SK-N-SH (cell line): Measurements from ENCODE around the gene PKD1. TPM values are rescaled to one million over a fixed set of nuclear protein-coding genes. Genes with fewer than 3 reads are reported as not detected.

Source experiments
- CTCF ChIA-PET: fragments of 300-600, 350-600 bp; formaldehyde crosslinking; extraction: SDS; loops from one replicate; lab custom pipeline; 2021; lab: Yijun Ruan, JAX
- POLR2A ChIA-PET: fragments of 350-600 bp; sonication (Branson Sonifier 250); formaldehyde crosslinking; extraction: SDS; loops from one replicate; lab custom pipeline; 2020; ENCODE audit warnings: antibody characterized with exemption, inconsistent platforms; lab: Yijun Ruan, JAX
- DNase-seq: peaks from one replicate; pipeline ENCODE4 v3.0.0; 2012
- H2AFZ ChIP-seq: fragments of 200-600 bp; sonication (generic); 2 replicates; pipeline ENCODE4 v1.8.1; 2016; ENCODE audit warnings: antibody characterized with exemption, mild to moderate bottlenecking, low read depth
- H3F3A ChIP-seq: fragments of 200-600 bp; sonication (generic); replicated peaks from 2 replicates; pipeline ENCODE3; 2016; ENCODE audit warnings: antibody characterized with exemption, mild to moderate bottlenecking; ENCODE audit not compliant: insufficient read depth
- H3K27ac ChIP-seq, 2 experiments: fragments of 200-500 bp in 1 of 2; fragments of 200-600 bp in 1 of 2; sonication (Bioruptor generic) in 1 of 2; sonication (generic), shearing (Covaris generic) in 1 of 2; 2 replicates each; pipeline versions ENCODE4 v1.5.1 to v1.6.1; 2014 to 2016; ENCODE audit warnings: low read depth in 2 of 2, inconsistent platforms in 1 of 2, low read length in 1 of 2, mild to moderate bottlenecking in 1 of 2, mixed read lengths in 1 of 2
- H3K27me3 ChIP-seq: fragments of 200-600 bp; sonication (generic), shearing (Covaris generic); 2 replicates; pipeline ENCODE4 v1.6.1; 2016; ENCODE audit warnings: mixed run types; ENCODE audit not compliant: insufficient read depth
- H3K36me3 ChIP-seq, 2 experiments: fragments of 200-500 bp in 1 of 2; fragments of 200-600 bp in 1 of 2; sonication (Bioruptor generic) in 1 of 2; sonication (generic) in 1 of 2; replicated peaks in 1 of 2; 2 replicates each; pipeline versions ENCODE3 to v1.5.1; 2014 to 2016; ENCODE audit warnings: low read length in 1 of 2, mild to moderate bottlenecking in 1 of 2; ENCODE audit not compliant: insufficient read depth in 2 of 2, control insufficient read depth in 1 of 2
- H3K4me1 ChIP-seq, 2 experiments: fragments of 200-500 bp in 1 of 2; fragments of 200-600 bp in 1 of 2; sonication (Bioruptor generic) in 1 of 2; sonication (generic), shearing (Covaris generic) in 1 of 2; 2 replicates each; pipeline versions ENCODE4 v1.5.1 to v1.6.1; 2014 to 2016; ENCODE audit warnings: low read depth in 1 of 2, low read length in 1 of 2, mixed run types in 1 of 2; ENCODE audit not compliant: insufficient read depth in 2 of 2, control insufficient read depth in 1 of 2
- H3K4me2 ChIP-seq: fragments of 200-600 bp; sonication (generic), shearing (Covaris generic); 2 replicates; pipeline ENCODE4 v1.6.1; 2017; ENCODE audit warnings: mixed run types
- H3K4me3 ChIP-seq, 2 experiments: fragments of 200-500 bp in 1 of 2; fragments of 200-600 bp in 1 of 2; sonication (Bioruptor generic) in 1 of 2; sonication (generic), shearing (Covaris generic) in 1 of 2; 2 replicates each; pipeline versions ENCODE4 v1.5.1 to v1.8.1; 2014 to 2016; ENCODE audit warnings: low read depth in 2 of 2, inconsistent platforms in 1 of 2, low read length in 1 of 2, mild to moderate bottlenecking in 1 of 2, mixed read lengths in 1 of 2, moderate library complexity in 1 of 2
- H3K79me2 ChIP-seq: fragments of 200-600 bp; sonication (generic); 2 replicates; pipeline ENCODE4 v1.8.1; 2017; ENCODE audit warnings: mild to moderate bottlenecking; ENCODE audit not compliant: insufficient read depth
- H3K9ac ChIP-seq: fragments of 200-600 bp; sonication (generic); 2 replicates; pipeline ENCODE4 v1.6.1; 2017; ENCODE audit warnings: mixed run types
- H3K9me2 ChIP-seq: fragments of 200-600 bp; sonication (generic); 2 replicates; pipeline ENCODE4 v1.6.1; 2017; ENCODE audit warnings: mixed run types
- H3K9me3 ChIP-seq: fragments of 200-600 bp; sonication (generic); 2 replicates; pipeline ENCODE4 v1.6.1; 2017; ENCODE audit warnings: mixed run types, mild to moderate bottlenecking, moderate library complexity
- H4K20me1 ChIP-seq: fragments of 200-600 bp; sonication (generic); 2 replicates; pipeline ENCODE4 v1.6.1; 2017; ENCODE audit warnings: mild to moderate bottlenecking, mixed run types; ENCODE audit not compliant: insufficient read depth
- CHD2 ChIP-seq: fragments of 150-350 bp; IDR thresholded peaks from 2 replicates; pipeline ENCODE4 v1.6.1; 2018; ENCODE audit warnings: low read length; ENCODE audit not compliant: partially characterized antibody
- EZH2phosphoT487 ChIP-seq: fragments of 200-600 bp; sonication (generic); IDR thresholded peaks from 2 replicates; pipeline ENCODE4 v1.6.1; 2017; ENCODE audit warnings: low read depth, mixed run types, mild to moderate bottlenecking, antibody characterized with exemption, moderate library complexity, borderline replicate concordance
- FOSL2 ChIP-seq: IDR thresholded peaks from 2 replicates; pipeline ENCODE4 v1.4.0; 2012; ENCODE audit warnings: low read depth, mild to moderate bottlenecking, moderate library complexity, borderline replicate concordance
- FOXM1 ChIP-seq: IDR thresholded peaks from 2 replicates; pipeline ENCODE4 v1.4.0; 2012; ENCODE audit warnings: low read depth, mild to moderate bottlenecking
- GABPA ChIP-seq: IDR thresholded peaks from 2 replicates; pipeline ENCODE4 v1.4.0; 2012; ENCODE audit warnings: low read depth, mild to moderate bottlenecking
- MEF2A ChIP-seq: IDR thresholded peaks from 2 replicates; pipeline ENCODE4 v1.4.0; 2012; ENCODE audit warnings: low read depth, borderline replicate concordance
- NFIC ChIP-seq: IDR thresholded peaks from 2 replicates; pipeline ENCODE4 v1.4.0; 2012; ENCODE audit warnings: borderline replicate concordance
- NRF1 ChIP-seq: IDR thresholded peaks from 2 replicates; pipeline ENCODE4 v1.6.1; 2012; ENCODE audit warnings: low read depth, mild to moderate bottlenecking, low read length
- RAD21 ChIP-seq: IDR thresholded peaks from 2 replicates; pipeline ENCODE4 v1.6.1; 2012; ENCODE audit warnings: mild to moderate bottlenecking, low read length
- RCOR1 ChIP-seq: fragments of 150-350 bp; IDR thresholded peaks from 2 replicates; pipeline ENCODE4 v1.6.1; 2017; ENCODE audit warnings: antibody characterized with exemption, low read length
- RFX5 ChIP-seq: IDR thresholded peaks from 2 replicates; pipeline ENCODE4 v1.6.1; 2012; ENCODE audit warnings: mild to moderate bottlenecking, improper control_type of control experiment, low read length
- SIN3A ChIP-seq: IDR thresholded peaks from 2 replicates; pipeline ENCODE4 v1.6.1; 2012; ENCODE audit warnings: low read depth, mild to moderate bottlenecking, low read length, moderate library complexity, borderline replicate concordance
- TCF12 ChIP-seq: IDR thresholded peaks from 2 replicates; pipeline ENCODE4 v1.4.0; 2012
- USF2 ChIP-seq: fragments of 150-350 bp; IDR thresholded peaks from 2 replicates; pipeline ENCODE4 v1.6.1; 2017; ENCODE audit warnings: antibody characterized with exemption, low read length, low read depth, borderline replicate concordance
- WGBS: methylation state at CpG from one replicate; pipeline ENCODE4 v1.1.6; 2017; ENCODE audit warnings: low lambda C conversion rate; 5-methylcytosine and 5-hydroxymethylcytosine counted together
- polyA plus RNA-seq, 3 experiments: library from polyadenylated mRNA; depleted of rRNA; stranded (reverse); fragments of >200 nt; gene quantifications; 2 replicates each; pipeline ENCODE4 v1.2.3, GENCODE V29; 2012
- TF ChIP-seq, protein P1 (sequence below): IDR thresholded peaks from 2 replicates; pipeline ENCODE4 v1.4.0; 2012; ENCODE audit warnings: low read depth, borderline replicate concordance
- TF ChIP-seq, protein P2 (sequence below): IDR thresholded peaks from 2 replicates; pipeline ENCODE4; 2012
- TF ChIP-seq, protein P3 (sequence below): IDR thresholded peaks from 2 replicates; pipeline ENCODE4 v1.6.1; 2012; ENCODE audit warnings: mild to moderate bottlenecking, low read depth, low read length, moderate library complexity

The PKD1 gene
- polyA plus RNA-seq, 1 of the 3 experiments (the other 2 are of a cell fraction): 47.4 TPM

DNA sequence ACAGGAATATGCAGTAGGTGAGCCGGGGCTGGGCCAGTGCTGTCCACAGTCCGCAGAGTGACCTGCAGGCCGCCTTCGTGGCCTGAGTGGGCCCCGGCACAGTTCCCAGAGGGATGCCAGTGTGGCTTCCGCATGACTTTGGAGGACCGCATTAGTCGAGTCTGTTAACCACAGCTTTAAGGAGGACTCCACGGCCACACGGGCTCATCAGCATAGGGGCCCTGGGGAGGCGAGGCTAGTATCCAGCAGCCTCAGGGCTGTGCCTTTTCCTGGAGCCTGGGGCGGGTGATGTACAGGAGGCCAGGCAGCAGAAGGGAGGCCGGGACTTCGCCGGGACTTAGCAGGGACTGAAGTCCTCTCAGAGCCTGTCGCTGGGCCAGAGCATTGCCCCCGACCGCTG lies 74.7 kb downstream of the PKD1 start:
- no peak for TF ChIP-seq MEF2A
- no peak for DNase-seq
- no peak overlapping the region for H3K9ac ChIP-seq
- peaks cover 6 to 69% of the 10 kb centered on the region in 2 experiments for H3K36me3 ChIP-seq
- H3K4me2 ChIP-seq: no peak overlapping the region
- H3F3A ChIP-seq: no peaks in the 10 kb centered on the region
- no peak overlapping the region for H3K4me3 ChIP-seq
- POLR2A ChIA-PET: no interaction called here
- H2AFZ ChIP-seq: no peak overlapping the region
- H3K9me3 ChIP-seq: no peaks in the 10 kb centered on the region
- H3K27me3 ChIP-seq: no peaks in the 10 kb centered on the region
- no peaks in the 10 kb centered on the region for H4K20me1 ChIP-seq
- CTCF ChIA-PET: interaction anchor here (1.2 to 1.5 kb wide), 2 partner anchors 38 to 79 kb away, joined by 3 to 5 read pairs; no protein-coding TSS in a partner anchor
- H3K4me1 ChIP-seq: no peaks in the 10 kb centered on the region
- H3K79me2 ChIP-seq: no peaks in the 10 kb centered on the region
- no peak overlapping the region for H3K27ac ChIP-seq
- WGBS: 93% methylated on average over 3 of the region's 18 CpGs
- H3K9me2 ChIP-seq: no peaks in the 10 kb centered on the region

DNA sequence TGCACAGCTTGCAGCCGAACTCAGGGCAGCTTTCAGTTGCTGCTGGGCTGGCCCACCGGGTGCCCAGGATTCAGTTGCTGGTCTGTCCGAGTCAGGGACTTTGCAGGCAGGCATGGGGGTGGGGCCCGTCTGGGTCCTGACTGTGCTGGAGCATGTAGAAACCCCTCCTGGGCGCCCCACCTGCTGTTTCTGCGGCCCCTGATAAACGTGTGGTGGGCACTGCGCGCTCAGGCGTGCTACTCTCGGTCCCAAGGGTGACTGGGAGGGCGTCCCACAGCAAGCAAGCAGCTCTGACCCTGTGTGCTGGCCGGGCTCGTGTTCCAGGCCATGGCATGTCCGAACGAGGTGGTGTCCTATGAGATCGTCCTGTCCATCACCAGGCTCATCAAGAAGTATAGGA lies 75.4 kb downstream of the PKD1 start:
- Histone ChIP-seq H3K4me2 (no peak overlapping the region), H3K4me1 (no peaks in the 10 kb centered on the region), H3K79me2 (no peaks in the 10 kb centered on the region), H3K9me2 (no peaks in the 10 kb centered on the region), H2AFZ (no peak overlapping the region), H3K27me3 (no peaks in the 10 kb centered on the region), H4K20me1 (no peaks in the 10 kb centered on the region), H3K4me3 (no peak overlapping the region), H3F3A (no peaks in the 10 kb centered on the region), H3K27ac (no peak overlapping the region), H3K36me3 (peaks cover 0 to 65% of the 10 kb centered on the region in 2 experiments), H3K9me3 (no peaks in the 10 kb centered on the region), H3K9ac (no peak overlapping the region)
- ChIA-PET POLR2A (no interaction called here), CTCF (interaction anchor here (0.6 to 1.2 kb wide), 2 partner anchors 35 to 38 kb away, joined by 3 read pairs; no protein-coding TSS in a partner anchor)
- 95% methylated on average over 6 of the region's 17 CpGs for WGBS
- TF ChIP-seq, protein P1, sequence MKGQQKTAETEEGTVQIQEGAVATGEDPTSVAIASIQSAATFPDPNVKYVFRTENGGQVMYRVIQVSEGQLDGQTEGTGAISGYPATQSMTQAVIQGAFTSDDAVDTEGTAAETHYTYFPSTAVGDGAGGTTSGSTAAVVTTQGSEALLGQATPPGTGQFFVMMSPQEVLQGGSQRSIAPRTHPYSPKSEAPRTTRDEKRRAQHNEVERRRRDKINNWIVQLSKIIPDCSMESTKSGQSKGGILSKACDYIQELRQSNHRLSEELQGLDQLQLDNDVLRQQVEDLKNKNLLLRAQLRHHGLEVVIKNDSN: no peak
- TF ChIP-seq RFX5: no peak
- no peak for TF ChIP-seq TCF12
- no peak for TF ChIP-seq SIN3A
- TF ChIP-seq, protein P2, sequence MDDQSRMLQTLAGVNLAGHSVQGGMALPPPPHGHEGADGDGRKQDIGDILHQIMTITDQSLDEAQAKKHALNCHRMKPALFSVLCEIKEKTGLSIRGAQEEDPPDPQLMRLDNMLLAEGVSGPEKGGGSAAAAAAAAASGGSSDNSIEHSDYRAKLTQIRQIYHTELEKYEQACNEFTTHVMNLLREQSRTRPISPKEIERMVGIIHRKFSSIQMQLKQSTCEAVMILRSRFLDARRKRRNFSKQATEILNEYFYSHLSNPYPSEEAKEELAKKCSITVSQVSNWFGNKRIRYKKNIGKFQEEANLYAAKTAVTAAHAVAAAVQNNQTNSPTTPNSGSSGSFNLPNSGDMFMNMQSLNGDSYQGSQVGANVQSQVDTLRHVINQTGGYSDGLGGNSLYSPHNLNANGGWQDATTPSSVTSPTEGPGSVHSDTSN: no peak
- no peak for TF ChIP-seq NRF1
- TF ChIP-seq RAD21: no peak
- no peak for TF ChIP-seq USF2
- TF ChIP-seq CHD2: no peak
- TF ChIP-seq RCOR1: no peak
- TF ChIP-seq FOXM1: no peak
- no peak for TF ChIP-seq NFIC
- no peak for TF ChIP-seq EZH2phosphoT487
- no peak for TF ChIP-seq FOSL2
- TF ChIP-seq, protein P3, sequence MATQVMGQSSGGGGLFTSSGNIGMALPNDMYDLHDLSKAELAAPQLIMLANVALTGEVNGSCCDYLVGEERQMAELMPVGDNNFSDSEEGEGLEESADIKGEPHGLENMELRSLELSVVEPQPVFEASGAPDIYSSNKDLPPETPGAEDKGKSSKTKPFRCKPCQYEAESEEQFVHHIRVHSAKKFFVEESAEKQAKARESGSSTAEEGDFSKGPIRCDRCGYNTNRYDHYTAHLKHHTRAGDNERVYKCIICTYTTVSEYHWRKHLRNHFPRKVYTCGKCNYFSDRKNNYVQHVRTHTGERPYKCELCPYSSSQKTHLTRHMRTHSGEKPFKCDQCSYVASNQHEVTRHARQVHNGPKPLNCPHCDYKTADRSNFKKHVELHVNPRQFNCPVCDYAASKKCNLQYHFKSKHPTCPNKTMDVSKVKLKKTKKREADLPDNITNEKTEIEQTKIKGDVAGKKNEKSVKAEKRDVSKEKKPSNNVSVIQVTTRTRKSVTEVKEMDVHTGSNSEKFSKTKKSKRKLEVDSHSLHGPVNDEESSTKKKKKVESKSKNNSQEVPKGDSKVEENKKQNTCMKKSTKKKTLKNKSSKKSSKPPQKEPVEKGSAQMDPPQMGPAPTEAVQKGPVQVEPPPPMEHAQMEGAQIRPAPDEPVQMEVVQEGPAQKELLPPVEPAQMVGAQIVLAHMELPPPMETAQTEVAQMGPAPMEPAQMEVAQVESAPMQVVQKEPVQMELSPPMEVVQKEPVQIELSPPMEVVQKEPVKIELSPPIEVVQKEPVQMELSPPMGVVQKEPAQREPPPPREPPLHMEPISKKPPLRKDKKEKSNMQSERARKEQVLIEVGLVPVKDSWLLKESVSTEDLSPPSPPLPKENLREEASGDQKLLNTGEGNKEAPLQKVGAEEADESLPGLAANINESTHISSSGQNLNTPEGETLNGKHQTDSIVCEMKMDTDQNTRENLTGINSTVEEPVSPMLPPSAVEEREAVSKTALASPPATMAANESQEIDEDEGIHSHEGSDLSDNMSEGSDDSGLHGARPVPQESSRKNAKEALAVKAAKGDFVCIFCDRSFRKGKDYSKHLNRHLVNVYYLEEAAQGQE: no peak
- TF ChIP-seq GABPA: no peak
- TF ChIP-seq MEF2A: no peak
- DNase-seq: no peak
